Gastrocnemius medialis (tissue), 4 donors: Measurements from ENCODE around the gene OTOA.
"Not testable (repeated sequence)": the region's sequence is repeated elsewhere in the genome, so short reads cannot be mapped to it uniquely, and the experiment has no call there.

ENCODE experiments used
- POLR2A ChIP-seq, 2 donors: fragments of 450-650 bp; IDR thresholded peaks; one replicate each; pipeline ENCODE4 v1.6.1; 2017; ENCODE audit warnings: antibody characterized with exemption in 2 of 2, mild to moderate bottlenecking in 2 of 2, moderate library complexity in 2 of 2
- TF ChIP-seq, protein P1 (sequence below), 5 experiments: fragments of 450-650 bp in 3 of 5; fragments of 200-600 bp in 2 of 5; sonication (generic) in 2 of 5; IDR thresholded peaks in 4 of 5; conservative IDR thresholded peaks in 1 of 5; 1 replicate in 4 of 5; 2 replicates in 1 of 5; pipeline ENCODE4 v1.5.1; 2016 to 2019; ENCODE audit warnings: antibody characterized with exemption in 5 of 5, mild to moderate bottlenecking in 3 of 5, moderate library complexity in 3 of 5

DNA sequence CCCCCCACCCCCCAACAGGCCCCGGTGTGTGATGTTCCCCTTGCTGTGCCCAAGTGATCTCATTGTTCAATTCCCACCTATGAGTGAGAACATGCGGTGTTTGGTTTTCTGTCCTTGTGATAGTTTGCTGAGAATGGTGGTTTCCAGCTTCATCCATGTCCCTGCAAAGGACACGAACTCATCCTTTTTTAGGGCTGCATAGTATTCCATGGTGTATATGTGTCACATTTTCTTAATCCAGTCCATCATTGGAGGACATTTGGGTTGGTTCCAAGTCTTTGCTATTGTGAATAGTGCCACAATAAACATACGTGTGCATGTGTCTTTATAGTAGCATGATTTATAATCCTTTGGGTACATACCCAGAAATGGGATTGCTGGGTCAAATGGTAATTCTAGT, 27.2 kb downstream of the OTOA start:
- TF ChIP-seq, protein P1, sequence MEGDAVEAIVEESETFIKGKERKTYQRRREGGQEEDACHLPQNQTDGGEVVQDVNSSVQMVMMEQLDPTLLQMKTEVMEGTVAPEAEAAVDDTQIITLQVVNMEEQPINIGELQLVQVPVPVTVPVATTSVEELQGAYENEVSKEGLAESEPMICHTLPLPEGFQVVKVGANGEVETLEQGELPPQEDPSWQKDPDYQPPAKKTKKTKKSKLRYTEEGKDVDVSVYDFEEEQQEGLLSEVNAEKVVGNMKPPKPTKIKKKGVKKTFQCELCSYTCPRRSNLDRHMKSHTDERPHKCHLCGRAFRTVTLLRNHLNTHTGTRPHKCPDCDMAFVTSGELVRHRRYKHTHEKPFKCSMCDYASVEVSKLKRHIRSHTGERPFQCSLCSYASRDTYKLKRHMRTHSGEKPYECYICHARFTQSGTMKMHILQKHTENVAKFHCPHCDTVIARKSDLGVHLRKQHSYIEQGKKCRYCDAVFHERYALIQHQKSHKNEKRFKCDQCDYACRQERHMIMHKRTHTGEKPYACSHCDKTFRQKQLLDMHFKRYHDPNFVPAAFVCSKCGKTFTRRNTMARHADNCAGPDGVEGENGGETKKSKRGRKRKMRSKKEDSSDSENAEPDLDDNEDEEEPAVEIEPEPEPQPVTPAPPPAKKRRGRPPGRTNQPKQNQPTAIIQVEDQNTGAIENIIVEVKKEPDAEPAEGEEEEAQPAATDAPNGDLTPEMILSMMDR (IDR thresholded peaks at IDR 0.05 in 4 of 5, conservative IDR thresholded peaks at IDR 0.05 in 1 of 5): not testable (repeated sequence)
- TF ChIP-seq POLR2A (IDR thresholded peaks at IDR 0.05): not testable (repeated sequence)
